Osteoblast (primary cell): Measurements from ENCODE around the gene CBX6. TPM values are rescaled to one million over a fixed set of nuclear protein-coding genes. Genes with fewer than 3 reads are reported as not detected.

ENCODE experiments used
- DNase-seq: peaks from one replicate; pipeline ENCODE4 v3.0.0; 2011; ENCODE audit warnings: low spot score, mixed read lengths; ENCODE audit not compliant: insufficient read length; ENCODE audit errors: missing footprints
- H2AFZ ChIP-seq: 2 replicates; pipeline ENCODE4 v1.6.0; 2011; ENCODE audit warnings: mild to moderate bottlenecking, low read length
- H3K27ac ChIP-seq: 2 replicates; pipeline ENCODE4 v1.5.1; 2011; ENCODE audit warnings: mild to moderate bottlenecking, low read depth, low read length, moderate library complexity
- H3K27me3 ChIP-seq: 2 replicates; pipeline ENCODE4 v1.6.0; 2012; ENCODE audit warnings: mild to moderate bottlenecking, control low read depth, inconsistent platforms, low read length, moderate library complexity; ENCODE audit not compliant: insufficient read depth
- H3K36me3 ChIP-seq: 2 replicates; pipeline ENCODE4 v1.5.1; 2011; ENCODE audit warnings: mild to moderate bottlenecking, low read length, control low read depth, moderate library complexity; ENCODE audit not compliant: insufficient read depth
- H3K4me1 ChIP-seq: 2 replicates; pipeline ENCODE4 v1.5.1; 2011; ENCODE audit warnings: mild to moderate bottlenecking, low read length, control low read depth, moderate library complexity; ENCODE audit not compliant: insufficient read depth
- H3K4me2 ChIP-seq: 2 replicates; pipeline ENCODE4 v1.6.0; 2011; ENCODE audit warnings: mild to moderate bottlenecking, low read length; ENCODE audit not compliant: insufficient read depth
- H3K4me3 ChIP-seq: fragments of 200-600 bp; sonication (generic); 3 replicates; pipeline ENCODE4 v1.5.1; 2012; ENCODE audit warnings: mild to moderate bottlenecking, low read length, inconsistent platforms; ENCODE audit not compliant: insufficient read depth
- H3K79me2 ChIP-seq: 2 replicates; pipeline ENCODE4 v1.6.0; 2012; ENCODE audit warnings: mild to moderate bottlenecking, low read length, control low read depth, inconsistent platforms; ENCODE audit not compliant: insufficient read depth
- H3K9me3 ChIP-seq: 2 replicates; pipeline ENCODE4 v1.5.1; 2011; ENCODE audit warnings: low read depth, low read length, control low read depth
- H4K20me1 ChIP-seq: 2 replicates; pipeline ENCODE4 v1.6.0; 2012; ENCODE audit warnings: mild to moderate bottlenecking, low read length, control low read depth; ENCODE audit not compliant: insufficient read depth
- CTCF ChIP-seq: IDR thresholded peaks from 2 replicates; pipeline ENCODE4 v1.5.1; 2011; ENCODE audit warnings: mild to moderate bottlenecking, low read depth, low read length, moderate library complexity; ENCODE audit errors: extremely low read depth
- total RNA-seq: library from RNA; depleted of rRNA; stranded (reverse); fragments of >200 nt; gene quantifications from 2 replicates; pipeline ENCODE4 v1.2.3, GENCODE V29; 2012

Gene CBX6
- total RNA-seq, 1 donor, result 58.6 TPM

- Histone ChIP-seq H3K27me3 (peaks cover 1% of the 10 kb centered on the region), H3K4me1 (peaks cover 10% of the 10 kb centered on the region), H2AFZ (no peak overlapping the region), H3K27ac (no peak overlapping the region), H4K20me1 (peaks cover 52% of the 10 kb centered on the region), H3K4me2 (no peak overlapping the region), H3K4me3 (no peak overlapping the region), H3K9me3 (no peaks in the 10 kb centered on the region), H3K79me2 (peaks cover 32% of the 10 kb centered on the region), H3K36me3 (peaks cover 30% of the 10 kb centered on the region)
- DNase-seq, result no peak
- TF ChIP-seq CTCF, result no peak
Observed at GRCh38 chr22:38868286-38868721, 3.7 kb downstream of the CBX6 start.

- Histone ChIP-seq H3K9me3 (no peaks in the 10 kb centered on the region), H3K36me3 (peaks cover 30% of the 10 kb centered on the region), H3K27me3 (no peaks in the 10 kb centered on the region), H3K4me2 (no peak overlapping the region), H4K20me1 (peaks cover 58% of the 10 kb centered on the region), H3K27ac (no peak overlapping the region), H3K79me2 (peaks cover 32% of the 10 kb centered on the region), H3K4me1 (peaks cover 15% of the 10 kb centered on the region), H2AFZ (no peak overlapping the region), H3K4me3 (no peak overlapping the region)
- DNase-seq, result no peak
- TF ChIP-seq CTCF, result no peak
Observed at GRCh38 chr22:38867471-38868285, 4.3 kb downstream of the CBX6 start.

GRCh38 chr22:38867124-38867455, 4.9 kb downstream of the CBX6 start:
- Histone ChIP-seq H3K27me3 (no peaks in the 10 kb centered on the region), H3K4me2 (no peak overlapping the region), H3K9me3 (no peaks in the 10 kb centered on the region), H4K20me1 (peaks cover 62% of the 10 kb centered on the region), H3K36me3 (peaks cover 30% of the 10 kb centered on the region), H3K4me1 (peaks cover 15% of the 10 kb centered on the region), H2AFZ (no peak overlapping the region), H3K27ac (no peak overlapping the region), H3K79me2 (peaks cover 32% of the 10 kb centered on the region), H3K4me3 (no peak overlapping the region)
- no peak for TF ChIP-seq CTCF
- DNase-seq, result peak; percentile 84

GRCh38 chr22:38866399-38867123, 5.5 kb downstream of the CBX6 start:
- Histone ChIP-seq H4K20me1 (peaks cover 65% of the 10 kb centered on the region), H2AFZ (no peak overlapping the region), H3K27ac (no peak overlapping the region), H3K36me3 (peaks cover 30% of the 10 kb centered on the region), H3K79me2 (peaks cover 29% of the 10 kb centered on the region), H3K27me3 (no peaks in the 10 kb centered on the region), H3K4me2 (no peak overlapping the region), H3K4me3 (no peak overlapping the region), H3K9me3 (no peaks in the 10 kb centered on the region), H3K4me1 (peaks cover 15% of the 10 kb centered on the region)
- no peak for TF ChIP-seq CTCF
- peak; percentile 69 for DNase-seq
